B cell (primary cell): ENCODE data around the gene ATXN7L3.

Experiments used
- CTCF ChIP-seq: fragments of 200-600 bp; IDR thresholded peaks from one replicate; pipeline ENCODE4 v1.8.0; 2022; ENCODE audit warnings: antibody characterized with exemption, mild to moderate bottlenecking
- EZH2 ChIP-seq: IDR thresholded peaks from 2 replicates; pipeline ENCODE4 v1.6.1; 2012; ENCODE audit warnings: borderline replicate concordance, low read depth, mild to moderate bottlenecking, moderate library complexity, low read length; ENCODE audit not compliant: insufficient read depth, poor library complexity, severe bottlenecking

GRCh38 chr17:44229090-44229489, 29.4 kb upstream of the ATXN7L3 start:
- TF ChIP-seq EZH2, result no peak
- TF ChIP-seq CTCF, result no peak
